ENCODE results near the gene MYBPC1. TPM values are rescaled to one million over a fixed set of nuclear protein-coding genes. Genes with fewer than 3 reads are reported as not detected.

Gene MYBPC1
- total and polyA plus RNA-seq, 5 donors from 2014 or later, result not detected

GRCh38 chr12:101590383-101590782, 4.4 kb upstream of the MYBPC1 start:
- Mint-ChIP-seq H3K9me3 (no peaks in the 10 kb centered on the region), H3K36me3 (no peaks in the 10 kb centered on the region), H3K27me3 (no peaks in the 10 kb centered on the region), H3K4me1 (no peaks in the 10 kb centered on the region), H3K27ac (no peak overlapping the region), H3K4me3 (no peak overlapping the region)
- Histone ChIP-seq H3K36me3 (ENCODE audit: control insufficient read depth, insufficient read depth, low read length) (no peaks in the 10 kb centered on the region), H3K27ac (ENCODE audit: insufficient read depth, low read length, poor library complexity, severe bottlenecking) (no peak overlapping the region), H3K4me1 (ENCODE audit: control insufficient read depth, insufficient read depth, low read length, poor library complexity, severe bottlenecking) (no peaks in the 10 kb centered on the region), H3K27me3 (ENCODE audit: control insufficient read depth, insufficient read depth, low read length) (peaks cover 2% of the 10 kb centered on the region), H3K9me3 (ENCODE audit: control insufficient read depth in 2 of 2, low read length in 2 of 2) (no peaks in the 10 kb centered on the region), H3K4me3 (ENCODE audit: low read depth, low read length) (no peak overlapping the region)
- DNase-seq, result no peak
- no peak for ATAC-seq (ENCODE audit: low read depth in 2 of 2)

GRCh38 chr12:101591781-101592180, 3.0 kb upstream of the MYBPC1 start:
- peak overlapping the region in 1 of 3 donors; percentile 69 for H3K27ac Mint-ChIP-seq
- H3K27me3 ChIP-seq (ENCODE audit: control insufficient read depth, insufficient read depth, low read length), result peaks cover 2% of the 10 kb centered on the region
- no peaks in the 10 kb centered on the region for H3K27me3 Mint-ChIP-seq
- H3K4me3 Mint-ChIP-seq, result no peak overlapping the region
- no peaks in the 10 kb centered on the region for H3K36me3 Mint-ChIP-seq
- no peaks in the 10 kb centered on the region for H3K4me1 Mint-ChIP-seq
- H3K9me3 ChIP-seq (ENCODE audit: control insufficient read depth in 2 of 2, low read length in 2 of 2), result no peaks in the 10 kb centered on the region
- ATAC-seq (ENCODE audit: low read depth in 2 of 2) (no peak), DNase-seq (no peak)
- H3K36me3 ChIP-seq (ENCODE audit: control insufficient read depth, insufficient read depth, low read length), result no peaks in the 10 kb centered on the region
- H3K9me3 Mint-ChIP-seq, result no peaks in the 10 kb centered on the region
- no peak overlapping the region for H3K4me3 ChIP-seq (ENCODE audit: low read depth, low read length)
- no peak overlapping the region for H3K27ac ChIP-seq (ENCODE audit: insufficient read depth, low read length, poor library complexity, severe bottlenecking)
- no peaks in the 10 kb centered on the region for H3K4me1 ChIP-seq (ENCODE audit: control insufficient read depth, insufficient read depth, low read length, poor library complexity, severe bottlenecking)

GRCh38 chr12:101592448-101592847, 2.3 kb upstream of the MYBPC1 start:
- Histone ChIP-seq H3K9me3 (ENCODE audit: control insufficient read depth in 2 of 2, low read length in 2 of 2) (no peaks in the 10 kb centered on the region), H3K4me3 (ENCODE audit: low read depth, low read length) (no peak overlapping the region), H3K27me3 (ENCODE audit: control insufficient read depth, insufficient read depth, low read length) (peaks cover 2% of the 10 kb centered on the region), H3K36me3 (ENCODE audit: control insufficient read depth, insufficient read depth, low read length) (no peaks in the 10 kb centered on the region), H3K4me1 (ENCODE audit: control insufficient read depth, insufficient read depth, low read length, poor library complexity, severe bottlenecking) (no peaks in the 10 kb centered on the region), H3K27ac (ENCODE audit: insufficient read depth, low read length, poor library complexity, severe bottlenecking) (no peak overlapping the region)
- H3K36me3 Mint-ChIP-seq, result no peaks in the 10 kb centered on the region
- no peak overlapping the region for H3K27ac Mint-ChIP-seq
- DNase-seq, result no peak
- no peak overlapping the region for H3K4me3 Mint-ChIP-seq
- ATAC-seq (ENCODE audit: low read depth in 2 of 2), result no peak
- H3K4me1 Mint-ChIP-seq, result no peaks in the 10 kb centered on the region
- H3K9me3 Mint-ChIP-seq, result no peaks in the 10 kb centered on the region
- H3K27me3 Mint-ChIP-seq, result no peaks in the 10 kb centered on the region

GRCh38 chr12:101592921-101593320, 1.9 kb upstream of the MYBPC1 start:
- ATAC-seq (ENCODE audit: low read depth in 2 of 2), result no peak
- Histone ChIP-seq H3K27ac (ENCODE audit: insufficient read depth, low read length, poor library complexity, severe bottlenecking) (no peak overlapping the region), H3K27me3 (ENCODE audit: control insufficient read depth, insufficient read depth, low read length) (peaks cover 2% of the 10 kb centered on the region), H3K36me3 (ENCODE audit: control insufficient read depth, insufficient read depth, low read length) (no peaks in the 10 kb centered on the region), H3K4me1 (ENCODE audit: control insufficient read depth, insufficient read depth, low read length, poor library complexity, severe bottlenecking) (no peaks in the 10 kb centered on the region), H3K4me3 (ENCODE audit: low read depth, low read length) (no peak overlapping the region), H3K9me3 (ENCODE audit: control insufficient read depth in 2 of 2, low read length in 2 of 2) (no peaks in the 10 kb centered on the region)
- no peaks in the 10 kb centered on the region for H3K36me3 Mint-ChIP-seq
- no peaks in the 10 kb centered on the region for H3K27me3 Mint-ChIP-seq
- H3K4me3 Mint-ChIP-seq, result no peak overlapping the region
- H3K4me1 Mint-ChIP-seq, result no peaks in the 10 kb centered on the region
- H3K27ac Mint-ChIP-seq, result no peak overlapping the region
- no peak for DNase-seq
- no peaks in the 10 kb centered on the region for H3K9me3 Mint-ChIP-seq

- no peaks in the 10 kb centered on the region for H3K36me3 Mint-ChIP-seq
- H3K27ac ChIP-seq (ENCODE audit: insufficient read depth, low read length, poor library complexity, severe bottlenecking), result no peak overlapping the region
- H3K4me1 ChIP-seq (ENCODE audit: control insufficient read depth, insufficient read depth, low read length, poor library complexity, severe bottlenecking), result no peaks in the 10 kb centered on the region
- ATAC-seq (ENCODE audit: low read depth in 2 of 2), result no peak
- no peaks in the 10 kb centered on the region for H3K27me3 Mint-ChIP-seq
- no peaks in the 10 kb centered on the region for H3K9me3 Mint-ChIP-seq
- H3K27me3 ChIP-seq (ENCODE audit: control insufficient read depth, insufficient read depth, low read length), result peaks cover 2% of the 10 kb centered on the region
- no peaks in the 10 kb centered on the region for H3K9me3 ChIP-seq (ENCODE audit: control insufficient read depth in 2 of 2, low read length in 2 of 2)
- no peak for DNase-seq
- no peak overlapping the region for H3K4me3 Mint-ChIP-seq
- no peaks in the 10 kb centered on the region for H3K36me3 ChIP-seq (ENCODE audit: control insufficient read depth, insufficient read depth, low read length)
- no peaks in the 10 kb centered on the region for H3K4me1 Mint-ChIP-seq
- H3K27ac Mint-ChIP-seq, result no peak overlapping the region
- H3K4me3 ChIP-seq (ENCODE audit: low read depth, low read length), result no peak overlapping the region
These were observed 1.4 kb downstream of the MYBPC1 start for GRCh38 chr12:101596172-101596571.

- ATAC-seq (ENCODE audit: low read depth in 2 of 2), result no peak
- DNase-seq, result no peak
These were observed 2.4 kb downstream of the MYBPC1 start for GRCh38 chr12:101597164-101597563.

GRCh38 chr12:101598483-101598882, 3.7 kb downstream of the MYBPC1 start:
- H3K9me3 Mint-ChIP-seq, result no peaks in the 10 kb centered on the region
- Histone ChIP-seq H3K27me3 (ENCODE audit: control insufficient read depth, insufficient read depth, low read length) (peaks cover 2% of the 10 kb centered on the region), H3K4me1 (ENCODE audit: control insufficient read depth, insufficient read depth, low read length, poor library complexity, severe bottlenecking) (no peaks in the 10 kb centered on the region), H3K9me3 (ENCODE audit: control insufficient read depth in 2 of 2, low read length in 2 of 2) (no peaks in the 10 kb centered on the region), H3K4me3 (ENCODE audit: low read depth, low read length) (no peak overlapping the region), H3K36me3 (ENCODE audit: control insufficient read depth, insufficient read depth, low read length) (no peaks in the 10 kb centered on the region), H3K27ac (ENCODE audit: insufficient read depth, low read length, poor library complexity, severe bottlenecking) (no peak overlapping the region)
- no peak for DNase-seq
- H3K4me3 Mint-ChIP-seq, result no peak overlapping the region
- no peaks in the 10 kb centered on the region for H3K4me1 Mint-ChIP-seq
- H3K27ac Mint-ChIP-seq, result no peak overlapping the region
- no peak for ATAC-seq (ENCODE audit: low read depth in 2 of 2)
- H3K27me3 Mint-ChIP-seq, result no peaks in the 10 kb centered on the region
- no peaks in the 10 kb centered on the region for H3K36me3 Mint-ChIP-seq

More at GRCh38 chr12:101597164-101597563, 2.4 kb downstream of the MYBPC1 start:
- no peak overlapping the region for H3K4me3 ChIP-seq (ENCODE audit: low read depth, low read length)
- Mint-ChIP-seq H3K4me1 (no peaks in the 10 kb centered on the region), H3K27me3 (no peaks in the 10 kb centered on the region), H3K9me3 (no peaks in the 10 kb centered on the region), H3K27ac (peak overlapping the region in 1 of 3 donors; percentile 0), H3K4me3 (no peak overlapping the region), H3K36me3 (no peaks in the 10 kb centered on the region)
- H3K4me1 ChIP-seq (ENCODE audit: control insufficient read depth, insufficient read depth, low read length, poor library complexity, severe bottlenecking), result no peaks in the 10 kb centered on the region
- H3K36me3 ChIP-seq (ENCODE audit: control insufficient read depth, insufficient read depth, low read length), result no peaks in the 10 kb centered on the region
- no peaks in the 10 kb centered on the region for H3K9me3 ChIP-seq (ENCODE audit: control insufficient read depth in 2 of 2, low read length in 2 of 2)
- no peak overlapping the region for H3K27ac ChIP-seq (ENCODE audit: insufficient read depth, low read length, poor library complexity, severe bottlenecking)
- peaks cover 2% of the 10 kb centered on the region for H3K27me3 ChIP-seq (ENCODE audit: control insufficient read depth, insufficient read depth, low read length)

GRCh38 chr12:101599311-101599710, 4.5 kb downstream of the MYBPC1 start:
- no peak overlapping the region for H3K4me3 ChIP-seq (ENCODE audit: low read depth, low read length)
- no peaks in the 10 kb centered on the region for H3K4me1 ChIP-seq (ENCODE audit: control insufficient read depth, insufficient read depth, low read length, poor library complexity, severe bottlenecking)
- H3K9me3 ChIP-seq (ENCODE audit: control insufficient read depth in 2 of 2, low read length in 2 of 2), result no peaks in the 10 kb centered on the region
- Mint-ChIP-seq H3K4me1 (no peaks in the 10 kb centered on the region), H3K9me3 (no peaks in the 10 kb centered on the region), H3K27ac (no peak overlapping the region), H3K27me3 (no peaks in the 10 kb centered on the region), H3K36me3 (no peaks in the 10 kb centered on the region), H3K4me3 (no peak overlapping the region)
- peaks cover 2% of the 10 kb centered on the region for H3K27me3 ChIP-seq (ENCODE audit: control insufficient read depth, insufficient read depth, low read length)
- H3K36me3 ChIP-seq (ENCODE audit: control insufficient read depth, insufficient read depth, low read length), result no peaks in the 10 kb centered on the region
- H3K27ac ChIP-seq (ENCODE audit: insufficient read depth, low read length, poor library complexity, severe bottlenecking), result no peak overlapping the region
- no peak for DNase-seq
- no peak for ATAC-seq (ENCODE audit: low read depth in 2 of 2)
